Measurements from ENCODE around the gene GNAI2. TPM values are rescaled to one million over a fixed set of nuclear protein-coding genes. Genes with fewer than 3 reads are reported as not detected.

Gene GNAI2
- total RNA-seq, 4 donors from 2014 or later = 123 to 325 (median 173) TPM

GRCh38 chr3:50262778-50263177 is 26.8 kb downstream of the GNAI2 start:
- Histone ChIP-seq H3K4me3 (no peak overlapping the region), H3K27ac (peak overlapping the region; percentile 97 to 99), H3K9me3 (no peaks in the 10 kb centered on the region), H3K4me1 (peaks cover 9 to 34% of the 10 kb centered on the region in 2 donors), H3K27me3 (no peaks in the 10 kb centered on the region), H3K36me3 (no peaks in the 10 kb centered on the region)
- TF ChIP-seq, protein P1, sequence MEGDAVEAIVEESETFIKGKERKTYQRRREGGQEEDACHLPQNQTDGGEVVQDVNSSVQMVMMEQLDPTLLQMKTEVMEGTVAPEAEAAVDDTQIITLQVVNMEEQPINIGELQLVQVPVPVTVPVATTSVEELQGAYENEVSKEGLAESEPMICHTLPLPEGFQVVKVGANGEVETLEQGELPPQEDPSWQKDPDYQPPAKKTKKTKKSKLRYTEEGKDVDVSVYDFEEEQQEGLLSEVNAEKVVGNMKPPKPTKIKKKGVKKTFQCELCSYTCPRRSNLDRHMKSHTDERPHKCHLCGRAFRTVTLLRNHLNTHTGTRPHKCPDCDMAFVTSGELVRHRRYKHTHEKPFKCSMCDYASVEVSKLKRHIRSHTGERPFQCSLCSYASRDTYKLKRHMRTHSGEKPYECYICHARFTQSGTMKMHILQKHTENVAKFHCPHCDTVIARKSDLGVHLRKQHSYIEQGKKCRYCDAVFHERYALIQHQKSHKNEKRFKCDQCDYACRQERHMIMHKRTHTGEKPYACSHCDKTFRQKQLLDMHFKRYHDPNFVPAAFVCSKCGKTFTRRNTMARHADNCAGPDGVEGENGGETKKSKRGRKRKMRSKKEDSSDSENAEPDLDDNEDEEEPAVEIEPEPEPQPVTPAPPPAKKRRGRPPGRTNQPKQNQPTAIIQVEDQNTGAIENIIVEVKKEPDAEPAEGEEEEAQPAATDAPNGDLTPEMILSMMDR (IDR thresholded peaks at IDR 0.05) = no peak
- no peak for TF ChIP-seq POLR2A (IDR thresholded peaks at IDR 0.05)
- intact Hi-C loops (cut with DNase I; ENCODE audit: low total_unique reads) = no loop called here
- DNase-seq = no peak

DNA sequence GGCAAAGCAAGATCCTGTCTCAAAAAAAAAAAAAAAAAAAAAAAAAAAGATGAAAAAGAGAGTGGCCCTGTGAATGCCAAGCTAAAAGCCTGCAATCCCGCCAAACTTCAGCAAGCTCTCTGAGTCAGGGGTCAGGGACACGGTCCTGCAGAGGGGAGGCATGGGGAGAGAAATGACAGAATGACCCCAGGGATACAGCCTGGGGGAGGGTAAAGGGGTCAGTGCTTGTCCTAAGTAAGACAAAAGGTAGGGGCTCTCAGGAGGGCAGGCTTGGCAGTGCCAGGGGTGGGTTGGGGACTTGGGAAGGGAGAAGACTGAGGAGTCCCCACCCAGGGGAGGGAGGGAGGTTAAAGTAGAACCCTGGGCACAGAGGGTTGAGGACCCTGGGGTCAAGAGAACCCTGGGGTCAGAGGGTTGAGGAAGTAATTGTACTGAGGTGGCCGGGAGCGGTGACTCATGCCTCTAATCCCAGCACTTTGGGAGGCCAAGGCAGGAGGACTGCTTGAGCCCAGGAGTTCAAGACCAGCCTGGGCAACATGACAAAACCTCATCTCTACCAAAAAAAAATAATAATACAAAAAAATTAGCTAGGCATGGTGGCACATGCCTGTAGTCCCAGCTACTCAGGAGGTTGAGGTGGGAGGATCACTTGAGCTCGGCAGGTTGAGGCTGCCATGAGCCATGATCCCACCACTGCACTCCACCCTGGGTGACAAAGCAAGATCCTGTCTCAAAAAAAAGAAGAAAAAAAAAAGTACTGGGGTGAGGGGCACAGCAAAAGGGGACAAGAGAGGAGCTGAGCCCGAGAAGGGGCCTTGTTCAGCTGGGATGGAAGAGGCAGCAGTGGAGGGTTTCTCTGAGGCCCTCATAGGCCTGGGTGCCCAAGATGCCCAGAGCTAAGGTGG is 27.7 kb downstream of the GNAI2 start:
- Histone ChIP-seq H3K4me3 (no peak overlapping the region), H3K36me3 (no peaks in the 10 kb centered on the region), H3K27ac (peak overlapping the region; percentile 97 to 99), H3K9me3 (no peaks in the 10 kb centered on the region), H3K27me3 (no peaks in the 10 kb centered on the region), H3K4me1 (peaks cover 9 to 40% of the 10 kb centered on the region in 2 donors)
- DNase-seq = no peak
- TF ChIP-seq, protein P1 (IDR thresholded peaks at IDR 0.05) = no peak
- TF ChIP-seq POLR2A (IDR thresholded peaks at IDR 0.05) = no peak
- intact Hi-C loops (cut with DNase I; ENCODE audit: low total_unique reads) = no loop called here

GRCh38 chr3:50264383-50264963 is 28.5 kb downstream of the GNAI2 start:
- Histone ChIP-seq H3K27ac (peak overlapping the region; percentile 97 to 99), H3K9me3 (no peaks in the 10 kb centered on the region), H3K27me3 (no peaks in the 10 kb centered on the region), H3K4me3 (no peak overlapping the region), H3K4me1 (peaks cover 9 to 41% of the 10 kb centered on the region in 2 donors), H3K36me3 (no peaks in the 10 kb centered on the region)
- peak in 1 of 2 donors; percentile 26 for TF ChIP-seq POLR2A (IDR thresholded peaks at IDR 0.05)
- TF ChIP-seq, protein P1 (IDR thresholded peaks at IDR 0.05) = peak in 1 of 4 experiments; percentile 22
- intact Hi-C loops (cut with DNase I; ENCODE audit: low total_unique reads) = no loop called here
- DNase-seq = peak; percentile 92 to 95

DNA sequence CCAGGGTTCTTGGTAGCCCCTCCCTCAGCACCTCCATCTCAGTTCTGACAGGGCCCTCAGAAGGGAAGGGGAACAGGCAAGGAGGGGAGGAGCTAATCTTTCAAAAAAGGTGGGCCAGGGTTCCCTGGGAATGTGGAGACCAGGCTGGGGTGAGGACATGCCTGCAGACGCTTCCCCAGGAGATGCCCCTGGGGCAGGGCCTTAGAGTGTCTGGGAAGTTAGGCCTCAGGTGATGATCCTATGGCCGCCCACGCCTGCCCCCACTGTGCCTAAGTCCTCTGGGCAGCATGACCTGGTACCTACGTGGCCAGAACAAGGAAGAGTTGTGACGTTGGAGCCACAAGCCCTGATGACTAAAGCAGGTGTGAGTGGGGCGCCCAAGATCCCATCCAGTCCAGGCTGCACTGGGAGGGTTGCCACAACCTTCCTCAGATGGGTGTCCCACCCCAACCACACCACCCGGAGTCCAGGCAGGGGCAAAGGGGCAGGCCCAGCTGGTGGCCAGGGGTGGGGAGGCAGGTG is 29.0 kb downstream of the GNAI2 start:
- no peaks in the 10 kb centered on the region for H3K9me3 ChIP-seq
- H3K27ac ChIP-seq = peak overlapping the region; percentile 97 to 99
- peak in 1 of 2 donors; percentile 61 for DNase-seq
- TF ChIP-seq POLR2A (IDR thresholded peaks at IDR 0.05) = peak; percentile 34 to 43
- TF ChIP-seq, protein P1 (IDR thresholded peaks at IDR 0.05) = no peak
- intact Hi-C loops (cut with DNase I; ENCODE audit: low total_unique reads) = no loop called here
- H3K36me3 ChIP-seq = no peaks in the 10 kb centered on the region
- no peak overlapping the region for H3K4me3 ChIP-seq
- no peaks in the 10 kb centered on the region for H3K27me3 ChIP-seq
- peaks cover 9 to 42% of the 10 kb centered on the region in 2 donors for H3K4me1 ChIP-seq

DNA sequence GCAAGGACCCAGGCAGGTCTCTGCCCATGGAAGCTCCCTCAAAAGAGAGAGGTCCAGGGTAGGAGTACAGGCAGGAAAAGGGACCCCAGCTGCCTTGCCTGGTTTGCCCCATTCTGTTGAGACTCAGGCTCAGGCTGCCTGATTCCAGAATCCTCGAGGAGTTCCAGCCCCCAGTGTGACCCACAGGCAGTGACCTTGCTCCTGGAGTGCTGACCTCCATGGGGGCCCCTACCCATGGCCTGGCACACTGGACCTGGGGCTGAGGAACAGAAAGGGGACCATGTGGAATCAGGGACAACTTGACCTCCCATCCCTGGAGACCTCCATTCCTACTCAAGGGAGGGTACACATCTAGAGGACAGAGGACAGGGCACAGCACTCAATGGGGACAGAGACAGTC is 29.6 kb downstream of the GNAI2 start:
- H3K4me3 ChIP-seq = no peak overlapping the region
- no peak for DNase-seq
- no peak for TF ChIP-seq POLR2A (IDR thresholded peaks at IDR 0.05)
- TF ChIP-seq, protein P1 (IDR thresholded peaks at IDR 0.05) = no peak

More for the DNA sequence above, 29.6 kb downstream of the GNAI2 start:
- Histone ChIP-seq H3K4me1 (peaks cover 9 to 48% of the 10 kb centered on the region in 2 donors), H3K27me3 (no peaks in the 10 kb centered on the region), H3K9me3 (no peaks in the 10 kb centered on the region), H3K27ac (peak overlapping the region; percentile 97 to 99), H3K36me3 (no peaks in the 10 kb centered on the region)
- intact Hi-C loops (cut with DNase I; ENCODE audit: low total_unique reads) = no loop called here
